Prostate gland (tissue), 2 donors: ENCODE data around the gene HMHB1. TPM values are rescaled to one million over a fixed set of nuclear protein-coding genes. Genes with fewer than 3 reads are reported as not detected.

ENCODE experiments used
- DNase-seq: peaks from one replicate; pipeline ENCODE4 v3.0.0-alpha.2; 2019; ENCODE audit warnings: low spot score
- H3K27ac ChIP-seq, 2 donors: fragments of 200-600 bp; sonication (generic); 2 replicates each; pipeline ENCODE4 v1.5.1; 2017 to 2019
- H3K27me3 ChIP-seq: fragments of 200-600 bp; sonication (generic); replicated peaks from 2 replicates; pipeline ENCODE4 v1.5.1; 2019; ENCODE audit not compliant: insufficient read depth
- H3K36me3 ChIP-seq, 2 donors: fragments of 200-600 bp; sonication (generic); 1 replicate in 1 of 2; 2 replicates in 1 of 2; pipeline versions ENCODE4 v1.5.1 to v1.8.1; 2017 to 2019
- H3K4me1 ChIP-seq: fragments of 200-600 bp; sonication (generic); replicated peaks from 2 replicates; pipeline ENCODE4 v1.5.1; 2019
- H3K4me3 ChIP-seq, 2 donors: fragments of 200-600 bp; sonication (generic); 2 replicates each; pipeline ENCODE4 v1.5.1; 2017 to 2019
- H3K9me3 ChIP-seq: fragments of 200-600 bp; sonication (generic); 2 replicates; pipeline ENCODE4 v1.5.1; 2017
- POLR2A ChIP-seq: fragments of 450-650 bp; IDR thresholded peaks from one replicate; pipeline ENCODE4 v1.6.1; 2016; ENCODE audit warnings: antibody characterized with exemption, mild to moderate bottlenecking
- POLR2AphosphoS5 ChIP-seq: sonication (generic); formaldehyde crosslinking; IDR thresholded peaks from one replicate; pipeline ENCODE4 v1.6.1; 2017; ENCODE audit warnings: antibody characterized with exemption
- WGBS: methylation state at CpG from one replicate; pipeline ENCODE4 v1.1.5; 2018; 5-methylcytosine and 5-hydroxymethylcytosine counted together
- intact Hi-C: fragments of 100-400 bp; cut with DNase I; formaldehyde crosslinking; loops from one replicate; pipeline ENCODE4 v1.14.2; 2022
- total RNA-seq, 2 donors: library from RNA; depleted of rRNA; stranded (reverse); fragments of >200 nt; gene quantifications; one replicate each; pipeline ENCODE4 v1.1.0, GENCODE V29; 2016
- TF ChIP-seq, protein P1 (sequence below), 4 experiments: fragments of 200-600 bp in 2 of 4; fragments of 450-650 bp in 2 of 4; sonication (generic) in 2 of 4; IDR thresholded peaks; 1 replicate in 3 of 4; 2 replicates in 1 of 4; pipeline ENCODE4 v1.5.1; 2016 to 2019; ENCODE audit warnings: antibody characterized with exemption in 4 of 4, mild to moderate bottlenecking in 2 of 4, moderate library complexity in 2 of 4

Gene HMHB1
- total RNA-seq, 2 donors from 2014 or later, result not detected

DNA sequence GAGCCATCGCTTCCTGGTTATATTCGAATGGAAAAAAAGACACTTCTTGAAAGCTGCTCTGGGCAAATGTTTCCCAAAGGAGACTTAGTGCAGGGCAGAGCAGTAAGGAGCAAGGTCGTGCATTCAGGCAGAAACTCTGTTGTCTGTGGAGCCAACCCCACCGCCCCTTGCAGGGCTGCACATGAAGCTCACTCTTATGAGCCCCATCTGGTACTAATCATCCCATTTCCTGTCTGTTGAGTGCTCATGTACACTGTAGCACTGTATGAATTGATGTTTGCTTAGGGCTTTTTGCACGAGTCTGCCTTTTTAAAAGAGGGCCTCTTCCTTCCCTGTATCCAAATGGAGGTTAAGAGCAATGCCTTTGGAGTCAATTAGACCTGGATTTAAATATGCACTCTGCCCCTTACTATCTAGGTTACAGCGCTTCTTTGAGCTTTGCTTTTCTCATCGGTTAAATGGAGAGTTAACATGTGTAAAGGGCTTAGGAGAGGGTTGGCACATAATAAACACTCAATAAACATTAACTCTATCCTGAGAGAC, 25.4 kb downstream of the HMHB1 start:
- Histone ChIP-seq H3K9me3 (no peaks in the 10 kb centered on the region), H3K36me3 (no peaks in the 10 kb centered on the region), H3K27me3 (no peaks in the 10 kb centered on the region), H3K4me3 (no peak overlapping the region), H3K4me1 (no peaks in the 10 kb centered on the region), H3K27ac (no peak overlapping the region)
- WGBS, result 68% methylated on average over 7 of the region's 7 CpGs
- TF ChIP-seq, protein P1, sequence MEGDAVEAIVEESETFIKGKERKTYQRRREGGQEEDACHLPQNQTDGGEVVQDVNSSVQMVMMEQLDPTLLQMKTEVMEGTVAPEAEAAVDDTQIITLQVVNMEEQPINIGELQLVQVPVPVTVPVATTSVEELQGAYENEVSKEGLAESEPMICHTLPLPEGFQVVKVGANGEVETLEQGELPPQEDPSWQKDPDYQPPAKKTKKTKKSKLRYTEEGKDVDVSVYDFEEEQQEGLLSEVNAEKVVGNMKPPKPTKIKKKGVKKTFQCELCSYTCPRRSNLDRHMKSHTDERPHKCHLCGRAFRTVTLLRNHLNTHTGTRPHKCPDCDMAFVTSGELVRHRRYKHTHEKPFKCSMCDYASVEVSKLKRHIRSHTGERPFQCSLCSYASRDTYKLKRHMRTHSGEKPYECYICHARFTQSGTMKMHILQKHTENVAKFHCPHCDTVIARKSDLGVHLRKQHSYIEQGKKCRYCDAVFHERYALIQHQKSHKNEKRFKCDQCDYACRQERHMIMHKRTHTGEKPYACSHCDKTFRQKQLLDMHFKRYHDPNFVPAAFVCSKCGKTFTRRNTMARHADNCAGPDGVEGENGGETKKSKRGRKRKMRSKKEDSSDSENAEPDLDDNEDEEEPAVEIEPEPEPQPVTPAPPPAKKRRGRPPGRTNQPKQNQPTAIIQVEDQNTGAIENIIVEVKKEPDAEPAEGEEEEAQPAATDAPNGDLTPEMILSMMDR (IDR thresholded peaks at IDR 0.05), result no peak
- TF ChIP-seq POLR2A (no peak), POLR2AphosphoS5 (no peak)
- DNase-seq, result no peak
- intact Hi-C loops, result no loop called here

DNA sequence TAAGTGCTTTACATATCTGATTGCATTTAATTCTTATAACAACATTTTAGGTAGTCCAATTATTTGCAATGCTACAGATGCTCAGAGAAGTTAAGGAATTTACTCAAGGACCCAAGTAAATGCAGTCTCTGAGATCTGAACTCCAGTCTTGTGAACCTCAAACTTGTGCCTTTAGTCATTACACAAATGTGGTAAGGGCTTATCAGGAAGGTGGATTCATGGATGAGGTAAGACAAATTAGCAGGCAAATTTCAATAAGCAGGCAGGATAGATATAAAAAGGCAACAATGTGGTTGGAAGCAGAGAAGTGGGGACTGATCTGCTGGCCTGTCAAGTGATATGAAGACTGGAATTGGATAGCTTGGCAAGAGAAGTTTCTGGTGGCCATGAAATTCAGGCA, 29.5 kb downstream of the HMHB1 start:
- intact Hi-C loops, result no loop called here
- no peaks in the 10 kb centered on the region for H3K4me1 ChIP-seq
- no peak for DNase-seq
- no peak overlapping the region for H3K4me3 ChIP-seq
- no peaks in the 10 kb centered on the region for H3K9me3 ChIP-seq
- H3K27ac ChIP-seq, result no peak overlapping the region
- H3K27me3 ChIP-seq, result no peaks in the 10 kb centered on the region
- H3K36me3 ChIP-seq, result no peaks in the 10 kb centered on the region
- TF ChIP-seq POLR2A (no peak), POLR2AphosphoS5 (no peak)
- TF ChIP-seq, protein P1 (IDR thresholded peaks at IDR 0.05), result no peak

DNA sequence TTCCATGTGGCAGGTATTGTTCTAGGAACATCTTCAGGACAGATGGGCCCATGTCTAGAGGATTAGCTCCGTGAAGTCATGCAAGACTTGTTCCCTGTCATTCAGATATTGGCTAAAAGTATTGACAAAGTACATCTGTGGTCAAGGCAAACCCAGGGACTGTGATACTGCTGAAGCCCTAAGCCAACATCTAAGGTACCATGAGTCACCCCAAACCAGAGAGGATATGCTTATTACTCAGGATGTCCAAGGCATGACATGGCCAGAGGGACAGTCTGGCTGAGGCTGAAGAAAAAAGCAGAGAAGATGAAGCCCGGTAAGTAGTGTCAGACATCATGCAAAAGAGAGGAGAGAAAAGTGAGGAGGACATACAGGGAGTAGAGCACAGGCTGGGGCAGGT, 31.0 kb downstream of the HMHB1 start:
- Histone ChIP-seq H3K4me3 (no peak overlapping the region), H3K9me3 (no peaks in the 10 kb centered on the region), H3K36me3 (no peaks in the 10 kb centered on the region), H3K27ac (no peak overlapping the region), H3K27me3 (no peaks in the 10 kb centered on the region), H3K4me1 (no peaks in the 10 kb centered on the region)
- TF ChIP-seq POLR2AphosphoS5, result no peak
- TF ChIP-seq, protein P1 (IDR thresholded peaks at IDR 0.05), result no peak
- TF ChIP-seq POLR2A, result no peak
- no peak for DNase-seq
- intact Hi-C loops, result no loop called here
- WGBS, result 96% methylated on average over 2 of the region's 2 CpGs

DNA sequence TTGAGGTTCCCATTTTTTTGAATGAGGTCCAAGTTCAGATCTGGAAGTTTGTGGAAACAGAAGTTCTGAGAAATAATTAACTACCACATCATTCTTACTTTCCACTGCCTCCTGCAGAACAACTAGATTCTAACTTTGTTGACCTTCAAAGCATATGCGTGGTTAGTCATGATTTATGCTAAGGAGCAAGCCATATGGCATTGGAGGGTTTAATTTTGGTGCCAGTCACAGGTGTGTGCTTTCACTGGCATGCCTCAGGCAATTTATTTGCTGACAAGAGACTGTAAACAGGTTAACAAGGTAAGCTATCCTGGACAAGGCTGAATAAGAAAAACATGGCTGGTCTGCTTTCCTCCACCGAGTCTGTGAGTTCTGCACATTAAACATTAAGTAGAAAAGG, 31.5 kb downstream of the HMHB1 start:
- Histone ChIP-seq H3K4me3 (no peak overlapping the region), H3K9me3 (no peaks in the 10 kb centered on the region), H3K4me1 (no peaks in the 10 kb centered on the region), H3K27me3 (no peaks in the 10 kb centered on the region), H3K27ac (no peak overlapping the region), H3K36me3 (no peaks in the 10 kb centered on the region)
- DNase-seq, result no peak
- TF ChIP-seq POLR2AphosphoS5 (no peak), POLR2A (no peak)
- TF ChIP-seq, protein P1 (IDR thresholded peaks at IDR 0.05), result no peak
- intact Hi-C loops, result no loop called here
- 55% methylated on average over 2 of the region's 2 CpGs for WGBS

DNA sequence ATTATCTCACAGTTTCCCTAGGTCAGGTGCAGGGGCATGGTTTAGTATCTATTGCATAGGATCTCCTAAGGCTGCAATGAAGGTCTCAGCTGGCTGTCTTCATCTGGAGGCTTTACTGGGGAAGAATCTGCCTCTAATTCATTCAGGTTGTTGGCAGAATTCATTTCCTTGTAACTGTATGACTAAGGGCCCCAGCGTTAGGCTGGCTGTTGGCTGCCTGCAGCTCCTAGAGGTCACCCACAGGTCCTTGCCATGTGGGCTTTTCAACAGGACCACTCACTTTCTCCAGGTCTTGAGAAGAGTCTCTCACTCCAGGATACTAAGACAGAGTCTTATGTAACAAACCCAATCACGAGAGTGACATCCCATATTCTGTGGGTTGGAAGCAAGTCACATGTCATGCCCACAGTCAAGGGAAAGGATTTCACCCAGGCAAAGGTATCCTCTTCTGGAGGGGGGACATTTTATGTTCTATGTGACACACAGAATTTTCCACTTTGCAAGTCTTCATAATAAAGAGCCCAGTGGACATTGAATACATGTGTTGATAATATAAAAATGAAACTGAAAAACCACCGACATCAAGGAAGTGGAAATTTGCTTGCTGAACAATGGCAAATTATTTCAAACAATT, 38.2 kb downstream of the HMHB1 start:
- Histone ChIP-seq H3K27ac (no peak overlapping the region), H3K4me3 (no peak overlapping the region), H3K27me3 (no peaks in the 10 kb centered on the region), H3K9me3 (no peaks in the 10 kb centered on the region), H3K36me3 (no peaks in the 10 kb centered on the region), H3K4me1 (no peaks in the 10 kb centered on the region)
- TF ChIP-seq POLR2AphosphoS5 (no peak), POLR2A (no peak)
- TF ChIP-seq, protein P1 (IDR thresholded peaks at IDR 0.05), result no peak
- WGBS, result 68% methylated on average over 3 of the region's 3 CpGs
- no peak for DNase-seq
- intact Hi-C loops, result no loop called here
